ENCODE data around the gene P2RY2. TPM values are rescaled to one million over a fixed set of nuclear protein-coding genes. Genes with fewer than 3 reads are reported as not detected.
A peak's percentile ranks its signal among the peaks of the same experiment; 100 is the strongest.

Gene P2RY2
- total and polyA plus RNA-seq, 2 experiments from 2014 or later: 0.63 to 1.6 TPM

- TF ChIP-seq, protein P1, sequence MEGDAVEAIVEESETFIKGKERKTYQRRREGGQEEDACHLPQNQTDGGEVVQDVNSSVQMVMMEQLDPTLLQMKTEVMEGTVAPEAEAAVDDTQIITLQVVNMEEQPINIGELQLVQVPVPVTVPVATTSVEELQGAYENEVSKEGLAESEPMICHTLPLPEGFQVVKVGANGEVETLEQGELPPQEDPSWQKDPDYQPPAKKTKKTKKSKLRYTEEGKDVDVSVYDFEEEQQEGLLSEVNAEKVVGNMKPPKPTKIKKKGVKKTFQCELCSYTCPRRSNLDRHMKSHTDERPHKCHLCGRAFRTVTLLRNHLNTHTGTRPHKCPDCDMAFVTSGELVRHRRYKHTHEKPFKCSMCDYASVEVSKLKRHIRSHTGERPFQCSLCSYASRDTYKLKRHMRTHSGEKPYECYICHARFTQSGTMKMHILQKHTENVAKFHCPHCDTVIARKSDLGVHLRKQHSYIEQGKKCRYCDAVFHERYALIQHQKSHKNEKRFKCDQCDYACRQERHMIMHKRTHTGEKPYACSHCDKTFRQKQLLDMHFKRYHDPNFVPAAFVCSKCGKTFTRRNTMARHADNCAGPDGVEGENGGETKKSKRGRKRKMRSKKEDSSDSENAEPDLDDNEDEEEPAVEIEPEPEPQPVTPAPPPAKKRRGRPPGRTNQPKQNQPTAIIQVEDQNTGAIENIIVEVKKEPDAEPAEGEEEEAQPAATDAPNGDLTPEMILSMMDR (conservative IDR thresholded peaks at IDR 0.05; ENCODE audit: low read depth in 2 of 2): no peak
- no peak for TF ChIP-seq POLR2AphosphoS5 (IDR thresholded peaks at IDR 0.05; ENCODE audit: low read depth)
- TF ChIP-seq JUNB (IDR thresholded peaks at IDR 0.05; ENCODE audit: unreplicated experiment): no peak
- TF ChIP-seq REST (IDR thresholded peaks at IDR 0.05; ENCODE audit: unreplicated experiment): no peak
- TF ChIP-seq ETS1 (IDR thresholded peaks at IDR 0.05): no peak
- TF ChIP-seq EZH2phosphoT487 (IDR thresholded peaks at IDR 0.05; ENCODE audit: unreplicated experiment): no peak
Observed at GRCh38 chr11:73218830-73219215, 742 bp downstream of the P2RY2 start (continued).

- TF ChIP-seq, protein P1 (conservative IDR thresholded peaks at IDR 0.05; ENCODE audit: low read depth in 2 of 2): no peak
- no peak for TF ChIP-seq JUNB (IDR thresholded peaks at IDR 0.05; ENCODE audit: unreplicated experiment)
- Mint-ChIP-seq H3K36me3 (ENCODE audit: low read depth) (no peaks in the 10 kb centered on the region; the same call in 2 of the 3 replicates), H3K9me3 (no peaks in the 10 kb centered on the region; the same call in 2 of the 3 replicates), H3K27ac (no peak overlapping the region), H3K4me1 (peaks cover 6% of the 10 kb centered on the region), H3K27me3 (ENCODE audit: insufficient read depth, low read depth, poor library complexity) (peaks cover 33% of the 10 kb centered on the region), H3K4me3 (peak overlapping the region; percentile 79)
- Histone ChIP-seq H3F3A (replicated peaks; ENCODE audit: low read depth) (no peaks in the 10 kb centered on the region), H3K36me3 (ENCODE audit: insufficient read depth) (no peaks in the 10 kb centered on the region), H4K20me1 (replicated peaks; ENCODE audit: insufficient read depth) (no peaks in the 10 kb centered on the region), H3K27ac (ENCODE audit: low read depth) (no peak overlapping the region), H3K27me3 (ENCODE audit: insufficient read depth) (peaks cover 39% of the 10 kb centered on the region), H3K4me3 (peak overlapping the region; percentile 70), H3K4me2 (no peak overlapping the region; the same call in 1 of the 2 replicates), H3K4me1 (ENCODE audit: insufficient read depth) (peaks cover 4% of the 10 kb centered on the region; the same call in 1 of the 2 replicates), H3K9me2 (ENCODE audit: insufficient read depth) (0 out of 2 replicates have a peak, but pooled peaks cover 3% of the 10 kb centered on the region), H3K79me2 (replicated peaks; ENCODE audit: insufficient read depth) (no peaks in the 10 kb centered on the region), H2AFZ (no peak overlapping the region; the same call in 1 of the 2 replicates)
- ATAC-seq (no peak), DNase-seq (ENCODE audit: low spot score) (no peak)
Observed at GRCh38 chr11:73219396-73220285, 1.6 kb downstream of the P2RY2 start.

Measured in GM23338 (cell line).